ENCODE measurements around the gene SEMA4A. TPM values are rescaled to one million over a fixed set of nuclear protein-coding genes. Genes with fewer than 3 reads are reported as not detected.

The SEMA4A gene
- total and polyA plus RNA-seq, 9 of the 15 experiments (the other 6 are each of a cell fraction or from before 2014, with no cell fraction given), result 0.04 to 1.7 (median 0.45) TPM

DNA sequence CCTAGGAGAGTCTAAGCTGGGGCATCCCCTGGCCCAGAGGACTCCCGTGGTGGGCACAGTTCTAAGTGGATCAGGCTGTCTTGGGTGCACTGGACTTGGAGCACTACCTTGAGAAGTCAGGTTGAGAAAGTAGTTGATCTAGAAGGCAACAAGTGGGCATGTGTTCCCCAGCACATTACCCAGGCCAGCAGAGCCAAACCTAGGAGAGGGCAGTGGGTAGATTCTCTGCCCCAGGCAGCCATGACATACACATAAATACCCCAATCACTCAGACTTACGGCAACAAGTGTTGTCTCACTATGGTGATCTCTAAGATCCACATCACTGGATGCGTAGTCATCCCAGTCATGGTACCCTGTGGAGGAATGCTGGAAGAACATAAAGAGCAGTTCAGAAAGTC is 57.9 kb downstream of the SEMA4A start:
- H3K4me1 ChIP-seq (replicated peaks in 1 of 2; ENCODE audit: control insufficient read depth in 2 of 2, insufficient read depth in 2 of 2, low read length in 2 of 2), result peaks cover 11 to 13% of the 10 kb centered on the region in 2 experiments; a peak in 4 of 5 replicates
- DNase-seq (ENCODE audit: extremely low read depth in 1 of 4, low spot score in 3 of 4) (no peak), ATAC-seq (no peak), FAIRE-seq (no peak)
- H4K20me1 ChIP-seq (replicated peaks; ENCODE audit: control insufficient read depth, insufficient read depth, low read length), result no peaks in the 10 kb centered on the region
- no peak overlapping the region for H3K4me2 ChIP-seq (ENCODE audit: insufficient read depth, low read length)
- intact Hi-C loops (cut with micrococcal nuclease) (loop anchor here (5.0 kb wide), 1 partner anchor 64 kb away; no protein-coding TSS in a partner anchor), in situ Hi-C loops (cut with MboI) (no loop called here)
- no peak overlapping the region for H3K27ac ChIP-seq (ENCODE audit: extremely low read depth, low read depth, low read length)
- ChIA-PET POLR2A (interaction anchor here (1.0 to 3.2 kb wide), 3 partner anchors 11 to 18 kb away, joined by 4 to 21 read pairs (median 9); partner anchors contain the start of gene SLC25A44), CTCF (ENCODE audit: low intra/inter-chr PET ratio) (no interaction called here)
- no peaks in the 10 kb centered on the region for H3K27me3 ChIP-seq (ENCODE audit: control insufficient read depth in 2 of 2, insufficient read depth in 2 of 2, low read length in 2 of 2)
- H3K4me3 ChIP-seq, result no peak overlapping the region
- 80% methylated on average over 3 of the region's 3 CpGs for WGBS (ENCODE audit: insufficient coverage, low coverage, missing lambda C conversion rate)
- no peaks in the 10 kb centered on the region for H3K9me1 ChIP-seq (ENCODE audit: control insufficient read depth, insufficient read depth, low read length)
- H3K9me3 ChIP-seq (replicated peaks; ENCODE audit: control insufficient read depth, insufficient read depth, low read depth, low read length), result no peaks in the 10 kb centered on the region
- H3K9ac ChIP-seq (ENCODE audit: insufficient read depth in 1 of 2, low read depth in 2 of 2, low read length in 2 of 2), result no peak overlapping the region; a peak in 1 of 4 replicates
- H3K79me2 ChIP-seq (ENCODE audit: control insufficient read depth, insufficient read depth, low read length), result peaks cover 26% of the 10 kb centered on the region
- no TSS peak for BruUV-seq (replicated peaks)
- no peak overlapping the region for H2AFZ ChIP-seq (ENCODE audit: low read depth, low read length)
- H3K36me3 ChIP-seq (ENCODE audit: control insufficient read depth, insufficient read depth, low read length), result peaks cover 63% of the 10 kb centered on the region
- TF ChIP-seq, protein P1, sequence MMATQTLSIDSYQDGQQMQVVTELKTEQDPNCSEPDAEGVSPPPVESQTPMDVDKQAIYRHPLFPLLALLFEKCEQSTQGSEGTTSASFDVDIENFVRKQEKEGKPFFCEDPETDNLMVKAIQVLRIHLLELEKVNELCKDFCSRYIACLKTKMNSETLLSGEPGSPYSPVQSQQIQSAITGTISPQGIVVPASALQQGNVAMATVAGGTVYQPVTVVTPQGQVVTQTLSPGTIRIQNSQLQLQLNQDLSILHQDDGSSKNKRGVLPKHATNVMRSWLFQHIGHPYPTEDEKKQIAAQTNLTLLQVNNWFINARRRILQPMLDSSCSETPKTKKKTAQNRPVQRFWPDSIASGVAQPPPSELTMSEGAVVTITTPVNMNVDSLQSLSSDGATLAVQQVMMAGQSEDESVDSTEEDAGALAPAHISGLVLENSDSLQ (IDR thresholded peaks at IDR 0.05), result no peak
- TF ChIP-seq, protein P2, sequence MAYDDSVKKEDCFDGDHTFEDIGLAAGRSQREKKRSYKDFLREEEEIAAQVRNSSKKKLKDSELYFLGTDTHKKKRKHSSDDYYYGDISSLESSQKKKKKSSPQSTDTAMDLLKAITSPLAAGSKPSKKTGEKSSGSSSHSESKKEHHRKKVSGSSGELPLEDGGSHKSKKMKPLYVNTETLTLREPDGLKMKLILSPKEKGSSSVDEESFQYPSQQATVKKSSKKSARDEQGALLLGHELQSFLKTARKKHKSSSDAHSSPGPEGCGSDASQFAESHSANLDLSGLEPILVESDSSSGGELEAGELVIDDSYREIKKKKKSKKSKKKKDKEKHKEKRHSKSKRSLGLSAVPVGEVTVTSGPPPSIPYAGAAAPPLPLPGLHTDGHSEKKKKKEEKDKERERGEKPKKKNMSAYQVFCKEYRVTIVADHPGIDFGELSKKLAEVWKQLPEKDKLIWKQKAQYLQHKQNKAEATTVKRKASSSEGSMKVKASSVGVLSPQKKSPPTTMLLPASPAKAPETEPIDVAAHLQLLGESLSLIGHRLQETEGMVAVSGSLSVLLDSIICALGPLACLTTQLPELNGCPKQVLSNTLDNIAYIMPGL (CRISPR knock-in tag; IDR thresholded peaks at IDR 0.05), result no peak
- TF ChIP-seq ZNF561 (CRISPR knock-in tag; conservative IDR thresholded peaks at IDR 0.05) (no peak), TSC22D4 (tag; IDR thresholded peaks at IDR 0.05) (no peak), ELF4 (CRISPR knock-in tag; IDR thresholded peaks at IDR 0.05) (no peak), MBD2 (IDR thresholded peaks at IDR 0.05; ENCODE audit: borderline replicate concordance, low read depth) (no peak), EGR1 (conservative IDR thresholded peaks at IDR 0.05) (no peak), SETDB1 (IDR thresholded peaks at IDR 0.05; ENCODE audit: low read length) (no peak), SUPT5H (IDR thresholded peaks at IDR 0.05) (no peak), SAFB2 (IDR thresholded peaks at IDR 0.05; ENCODE audit: borderline replicate concordance, low read depth, low read length, severe bottlenecking) (no peak)
- TF ChIP-seq, protein P3, sequence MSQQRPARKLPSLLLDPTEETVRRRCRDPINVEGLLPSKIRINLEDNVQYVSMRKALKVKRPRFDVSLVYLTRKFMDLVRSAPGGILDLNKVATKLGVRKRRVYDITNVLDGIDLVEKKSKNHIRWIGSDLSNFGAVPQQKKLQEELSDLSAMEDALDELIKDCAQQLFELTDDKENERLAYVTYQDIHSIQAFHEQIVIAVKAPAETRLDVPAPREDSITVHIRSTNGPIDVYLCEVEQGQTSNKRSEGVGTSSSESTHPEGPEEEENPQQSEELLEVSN (IDR thresholded peaks at IDR 0.05; ENCODE audit: borderline replicate concordance in 1 of 2, extremely low read depth in 1 of 2, insufficient read depth in 1 of 2, insufficient read length in 1 of 2, low read depth in 1 of 2, low read length in 1 of 2, poor library complexity in 1 of 2, severe bottlenecking in 1 of 2), result no peak
